ENCODE results near the gene ABR. TPM values are rescaled to one million over a fixed set of nuclear protein-coding genes. Genes with fewer than 3 reads are reported as not detected.
"Not testable (repeated sequence)": the region's sequence is repeated elsewhere in the genome, so short reads cannot be mapped to it uniquely, and the experiment has no call there.

ABR gene
- total RNA-seq, 1 experiment from 2014 or later = 19.0 TPM

DNA sequence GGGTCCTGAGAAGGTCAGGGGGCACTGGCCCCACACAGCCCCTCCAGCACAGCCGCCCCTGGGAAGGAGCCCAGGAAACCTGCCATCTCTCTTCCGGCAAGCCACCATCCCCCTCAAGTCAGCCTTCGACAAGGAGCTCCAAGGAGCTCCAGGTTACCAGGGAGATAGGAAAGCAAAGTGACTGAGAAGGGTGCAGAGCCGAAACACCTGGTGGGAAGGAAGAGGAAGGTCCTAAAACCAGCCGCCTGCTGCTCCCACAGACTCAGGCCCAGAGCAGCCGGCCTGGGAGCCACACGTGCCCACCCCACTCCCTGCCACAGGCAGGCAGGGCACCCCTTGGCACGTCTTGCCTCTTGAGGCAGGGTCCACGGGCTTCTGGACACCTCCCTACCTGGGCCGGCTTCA lies 102.2 kb downstream of the ABR start:
- no peak for DNase-seq (ENCODE audit: extremely low read depth, low read depth)

- DNase-seq (ENCODE audit: extremely low read depth, low read depth) = no peak
Measured at GRCh38 chr17:1076982-1077302, 102.8 kb downstream of the ABR start.

- DNase-seq (ENCODE audit: extremely low read depth, low read depth) = no peak
Measured at GRCh38 chr17:1076299-1076981, 103.3 kb downstream of the ABR start.

GRCh38 chr17:1074886-1075605 lies 104.7 kb downstream of the ABR start:
- no peak for DNase-seq (ENCODE audit: extremely low read depth, low read depth)

DNA sequence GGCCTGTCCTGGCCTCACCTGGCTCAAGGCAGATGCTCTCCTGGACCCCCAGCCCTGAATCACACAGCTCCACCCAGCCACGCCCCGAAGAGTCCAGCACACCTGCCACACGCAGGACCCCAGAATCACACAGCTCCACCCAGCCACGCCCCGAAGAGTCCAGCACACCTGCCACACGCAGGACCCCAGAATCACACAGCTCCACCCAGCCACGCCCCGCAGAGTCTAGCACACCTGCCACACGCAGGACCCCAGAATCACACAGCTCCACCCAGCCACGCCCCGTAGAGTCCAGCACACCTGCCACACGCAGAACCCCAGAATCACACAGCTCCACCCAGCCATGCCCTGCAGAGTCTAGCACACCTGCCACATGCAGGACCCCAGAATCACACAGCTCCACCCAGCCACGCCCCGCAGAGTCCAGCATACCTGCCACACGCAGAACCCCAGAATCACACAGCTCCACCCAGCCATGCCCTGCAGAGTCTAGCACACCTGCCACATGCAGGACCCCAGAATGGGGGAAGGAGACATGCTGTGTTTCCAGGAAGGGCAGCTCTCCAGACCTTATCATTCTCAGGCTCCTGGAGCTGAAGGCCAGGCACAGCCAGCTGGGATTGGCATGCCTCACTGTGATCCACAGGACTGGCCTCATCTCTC lies 105.7 kb downstream of the ABR start:
- DNase-seq (ENCODE audit: extremely low read depth, low read depth) = not testable (repeated sequence)

GRCh38 chr17:1073241-1073962 lies 106.4 kb downstream of the ABR start:
- DNase-seq (ENCODE audit: extremely low read depth, low read depth) = no peak

DNA sequence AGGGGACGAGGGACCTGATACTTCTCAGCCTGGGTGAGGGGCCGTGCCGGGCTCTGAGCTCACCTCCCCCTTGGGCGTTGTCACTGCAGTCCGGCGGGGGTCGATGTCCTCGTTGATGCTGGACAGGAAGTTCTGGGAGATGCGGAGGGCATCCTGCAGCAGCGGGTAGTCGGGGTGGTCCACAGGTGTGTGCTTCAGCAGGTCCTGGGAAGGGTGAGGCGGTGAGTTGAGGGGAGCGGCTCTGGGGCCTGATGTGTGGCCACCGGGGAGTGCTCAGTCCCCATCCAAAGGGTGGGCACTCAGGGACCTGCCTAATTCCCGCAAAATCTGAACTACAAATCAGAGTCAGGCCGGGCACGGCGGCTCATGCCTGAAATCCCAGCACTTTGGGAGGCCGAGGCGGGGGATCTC lies 107.2 kb downstream of the ABR start:
- no peak for DNase-seq (ENCODE audit: extremely low read depth, low read depth)

DNA sequence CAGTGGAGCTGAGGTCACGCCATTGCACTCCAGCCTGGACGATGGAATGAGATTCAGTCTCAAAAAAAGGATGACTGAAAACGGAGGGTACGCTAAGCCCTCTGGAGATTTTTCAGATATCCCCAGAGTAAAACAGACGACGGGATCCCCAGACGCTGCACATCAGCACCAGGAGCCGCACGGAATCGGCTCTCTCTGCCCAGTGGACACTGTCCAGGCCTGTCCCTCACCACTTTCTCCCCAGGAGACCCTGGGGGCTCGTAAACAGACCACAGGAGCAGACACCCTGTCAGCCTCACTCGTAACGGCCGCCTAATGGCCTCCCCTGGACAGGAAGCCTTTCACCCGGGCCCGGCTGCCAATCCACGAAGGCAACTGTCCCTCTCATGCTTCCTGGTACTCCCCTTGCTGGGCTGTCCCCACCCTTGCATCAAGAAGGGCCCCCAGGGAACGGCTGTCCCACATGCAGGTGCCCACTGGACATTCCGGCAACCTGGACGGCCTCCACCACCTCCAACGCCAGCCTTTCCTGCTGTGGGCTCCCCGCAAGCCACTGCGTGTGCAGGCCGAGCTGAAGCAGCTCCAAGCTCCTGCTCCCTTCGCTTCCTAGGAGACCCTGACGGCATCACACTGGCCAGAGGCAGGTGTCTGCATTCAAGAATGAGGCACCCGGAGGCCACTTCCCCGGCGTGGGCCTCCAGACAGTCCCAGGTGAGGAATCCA lies 108.5 kb downstream of the ABR start:
- no peak for DNase-seq (ENCODE audit: extremely low read depth, low read depth)

DNA sequence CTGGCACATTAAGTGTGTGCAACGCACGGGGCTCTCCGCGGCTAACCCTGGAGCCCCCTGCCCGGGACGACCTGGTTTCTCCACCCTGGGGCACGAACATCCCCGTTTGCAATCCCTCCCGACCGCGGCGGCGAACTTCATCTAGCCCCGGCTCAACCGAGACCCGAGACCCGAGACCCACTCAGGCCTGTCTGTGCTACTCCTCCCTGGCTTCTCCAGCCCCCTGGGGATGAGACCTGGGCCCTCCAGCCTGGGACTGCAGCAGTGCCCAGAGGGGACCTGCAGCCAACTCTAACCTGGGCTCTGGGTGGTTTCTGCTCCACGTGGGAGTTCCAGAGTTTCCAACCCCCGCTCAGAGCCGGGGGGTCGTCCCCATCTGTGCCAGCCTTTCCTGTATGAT lies 109.4 kb downstream of the ABR start:
- no peak for DNase-seq (ENCODE audit: extremely low read depth, low read depth)

GRCh38 chr17:1069847-1070246 lies 109.9 kb downstream of the ABR start:
- no peak for DNase-seq (ENCODE audit: extremely low read depth, low read depth)

GRCh38 chr17:1068356-1068755 lies 111.4 kb downstream of the ABR start:
- DNase-seq (ENCODE audit: extremely low read depth, low read depth) = no peak

- no peak for DNase-seq (ENCODE audit: extremely low read depth, low read depth)
Measured at GRCh38 chr17:1067282-1067956, 112.4 kb downstream of the ABR start.

GRCh38 chr17:1065416-1065815 lies 114.4 kb downstream of the ABR start:
- DNase-seq (ENCODE audit: extremely low read depth, low read depth) = not testable (repeated sequence)

DNA sequence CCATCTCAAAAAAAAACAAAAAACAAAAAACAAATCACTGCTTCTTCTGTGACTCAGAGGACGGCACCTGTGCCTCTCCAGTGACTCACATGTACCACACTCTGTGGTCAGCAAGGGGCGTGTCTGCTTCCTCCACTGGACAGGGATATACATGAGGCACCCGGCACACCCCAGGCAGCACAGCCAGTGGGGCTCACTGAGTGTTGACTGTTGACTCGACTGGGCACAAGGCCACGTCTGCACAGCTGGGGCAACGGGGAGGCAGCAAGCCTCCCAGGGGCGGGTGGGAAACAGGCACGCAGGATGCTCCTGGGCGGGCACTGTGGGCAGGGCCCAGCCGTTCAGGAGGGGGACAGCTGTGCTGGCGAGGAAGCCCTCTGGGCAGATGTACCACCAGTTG lies 118.8 kb downstream of the ABR start:
- DNase-seq (ENCODE audit: extremely low read depth, low read depth) = peak; percentile 51

GRCh38 chr17:1059131-1059795 lies 120.5 kb downstream of the ABR start:
- DNase-seq (ENCODE audit: extremely low read depth, low read depth) = no peak

- DNase-seq (ENCODE audit: extremely low read depth, low read depth) = peak; percentile 49
Measured at GRCh38 chr17:1058423-1059130, 121.2 kb downstream of the ABR start.

DNA sequence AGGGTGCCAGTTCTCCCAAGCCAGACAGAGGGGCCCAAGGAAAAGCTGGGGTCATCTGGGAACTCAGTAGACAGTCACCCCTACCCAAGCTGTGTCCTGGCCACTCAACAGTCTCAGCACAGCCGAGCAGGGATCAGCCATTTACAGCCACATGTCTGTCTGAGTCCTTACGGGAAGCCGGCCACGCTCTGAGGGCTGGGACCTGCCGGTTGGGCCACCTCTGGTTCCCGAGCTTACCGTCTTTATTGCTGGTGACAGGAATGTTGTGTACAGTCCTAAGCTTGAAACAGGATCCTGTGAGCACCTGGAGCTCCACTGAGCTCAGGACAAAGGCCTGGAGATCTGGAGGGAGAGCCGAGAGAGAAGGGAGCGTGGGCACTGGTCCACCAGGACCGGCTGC lies 123.0 kb downstream of the ABR start:
- no peak for DNase-seq (ENCODE audit: extremely low read depth, low read depth)

- peak; percentile 53 for DNase-seq (ENCODE audit: extremely low read depth, low read depth)
Measured at GRCh38 chr17:1055751-1056645, 123.8 kb downstream of the ABR start.

Data from NCI-H460 (cell line).